NCI-H2171 (cell line): ENCODE results near the gene CLEC20A.

Experiments
- DNase-seq: peaks from one replicate; lab custom pipeline; 2025; lab: John Stamatoyannopoulos, UW

The CLEC20A gene

GRCh38 chr1:178500091-178500770 lies 3.5 kb upstream of the CLEC20A start:
- DNase-seq = no peak

DNA sequence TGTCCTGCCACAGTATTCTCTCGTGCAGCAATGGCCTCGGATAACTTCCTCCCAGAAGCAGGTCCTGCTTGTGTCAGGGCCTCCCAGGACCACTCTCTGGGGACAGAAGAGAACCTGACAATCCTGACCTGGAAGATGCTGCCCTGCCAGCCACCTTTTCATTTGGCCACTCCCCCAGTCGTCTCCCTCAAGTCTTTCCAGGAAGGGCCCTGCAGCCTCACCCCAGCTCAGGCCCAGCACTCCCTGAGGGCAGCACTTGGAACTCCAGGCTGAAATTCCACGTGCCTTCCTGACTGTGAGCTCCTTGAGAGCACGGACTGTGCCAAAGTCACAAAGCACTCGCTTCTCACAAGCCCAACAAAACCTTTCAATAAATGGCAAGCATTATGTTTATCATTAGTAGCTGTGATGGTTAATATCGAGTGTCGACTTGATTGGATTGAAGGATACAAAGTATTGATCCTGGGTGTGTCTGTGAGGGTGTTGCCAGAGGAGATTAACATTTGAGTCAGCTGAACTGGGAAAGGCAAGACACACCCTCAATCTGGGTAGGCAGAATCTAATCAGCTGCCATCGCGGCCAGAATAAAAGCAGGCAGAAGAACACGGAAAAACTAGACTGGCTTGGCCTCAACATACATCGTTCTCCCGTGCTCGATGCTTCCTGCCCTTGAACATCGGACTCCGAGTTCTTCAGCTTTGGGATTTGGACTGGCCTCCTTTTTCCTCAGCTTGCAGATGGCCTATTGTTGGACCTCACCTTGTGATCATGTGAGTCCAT lies 2.3 kb upstream of the CLEC20A start:
- no peak for DNase-seq

DNA sequence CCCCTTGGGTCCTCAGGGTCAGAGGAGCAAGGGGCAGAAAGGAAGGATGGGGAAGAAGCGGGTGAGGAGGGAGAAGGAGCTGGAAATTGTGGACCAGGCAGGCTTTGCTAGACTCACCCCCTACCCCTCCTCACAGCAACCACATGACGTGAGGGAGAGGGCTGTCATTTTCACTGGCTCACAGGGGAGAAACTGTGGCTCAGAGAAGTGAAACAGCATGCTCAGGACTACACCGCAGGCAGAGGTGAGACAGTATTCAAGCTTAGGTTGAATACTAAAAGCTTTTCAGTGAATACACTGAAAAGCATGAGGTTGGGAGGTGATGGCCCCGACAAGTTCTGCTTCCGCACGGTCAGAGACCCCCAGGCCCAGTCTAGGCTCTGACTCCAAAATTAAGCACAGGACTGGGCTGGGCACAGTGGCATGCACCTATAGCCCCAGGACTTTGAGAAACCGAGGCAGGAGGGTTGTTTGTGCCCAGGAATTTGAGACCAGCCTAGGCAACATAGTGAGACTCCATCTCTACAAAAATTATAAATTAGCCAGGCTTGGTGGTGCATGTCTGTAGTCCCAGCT lies 1.2 kb upstream of the CLEC20A start:
- DNase-seq = no peak

- DNase-seq = no peak
These were observed 889 bp downstream of the CLEC20A start for GRCh38 chr1:178495741-178496409.

- no peak for DNase-seq
These were observed 1.6 kb downstream of the CLEC20A start for GRCh38 chr1:178495158-178495557.

- no peak for DNase-seq
These were observed 2.2 kb downstream of the CLEC20A start for GRCh38 chr1:178494569-178494971.

DNA sequence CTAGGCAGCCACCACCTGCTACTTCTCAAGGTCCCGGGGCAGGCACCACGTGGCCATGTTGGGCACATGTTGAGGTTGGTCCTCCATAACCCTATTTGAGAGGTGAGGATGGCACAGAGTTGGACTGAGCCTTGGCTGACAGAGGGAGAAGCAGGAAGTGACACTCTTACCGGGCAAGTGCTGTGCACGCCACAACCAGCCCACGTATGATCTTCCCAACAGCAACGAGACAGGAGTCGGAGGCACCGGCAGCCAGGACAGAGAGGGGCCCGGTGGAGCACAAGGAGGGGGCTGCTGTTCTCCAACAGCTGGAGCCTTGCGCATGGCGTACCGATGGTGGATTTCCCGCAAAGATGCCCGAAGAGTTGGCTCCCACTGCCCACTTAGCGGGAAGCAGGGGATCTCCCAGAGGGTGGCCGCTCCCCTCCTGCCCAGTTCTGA lies 3.4 kb downstream of the CLEC20A start:
- DNase-seq = no peak

- DNase-seq = no peak
These were observed 4.4 kb downstream of the CLEC20A start for GRCh38 chr1:178492341-178492740.

GRCh38 chr1:178491721-178492120 lies 5.0 kb downstream of the CLEC20A start:
- no peak for DNase-seq

DNA sequence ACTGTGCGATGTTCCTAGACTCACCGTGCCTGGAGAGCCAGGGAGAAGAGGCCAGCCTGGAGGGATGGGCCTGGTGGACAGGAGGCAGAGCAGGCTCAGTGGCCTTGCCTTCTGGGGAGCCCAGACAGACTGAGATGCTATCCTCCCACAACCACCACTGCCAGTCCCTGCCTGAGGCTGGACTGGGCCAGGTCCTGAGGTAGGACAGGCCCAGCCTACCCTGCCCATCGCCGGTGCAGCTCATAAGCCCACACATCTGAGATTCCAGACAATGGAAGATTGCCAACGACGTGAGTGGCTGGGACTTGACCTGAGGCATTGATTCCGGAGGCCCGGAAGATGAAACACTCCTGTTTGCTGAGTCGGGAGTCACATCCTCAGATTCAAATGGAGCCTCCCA lies 5.8 kb downstream of the CLEC20A start:
- no peak for DNase-seq

GRCh38 chr1:178490136-178490535 lies 6.6 kb downstream of the CLEC20A start:
- no peak for DNase-seq

DNA sequence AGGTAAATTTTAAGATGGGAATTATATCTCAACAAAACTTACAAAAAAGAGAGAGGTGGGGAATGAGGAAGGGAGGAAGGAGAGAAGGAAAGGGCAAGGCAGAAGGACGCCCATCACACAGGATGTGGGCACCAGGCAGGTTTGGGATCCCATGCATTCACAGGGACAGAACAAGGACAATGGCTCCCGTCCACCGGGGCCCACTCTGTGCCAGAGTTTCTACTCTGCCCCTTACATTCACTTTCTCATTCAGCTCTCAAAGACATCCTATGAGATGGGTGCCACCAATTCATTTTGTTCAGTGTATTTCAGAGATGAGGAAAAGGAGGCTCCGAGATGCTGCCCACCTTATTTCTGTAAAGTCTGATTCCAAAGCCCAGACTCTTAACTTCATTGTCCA lies 7.4 kb downstream of the CLEC20A start:
- DNase-seq = no peak

DNA sequence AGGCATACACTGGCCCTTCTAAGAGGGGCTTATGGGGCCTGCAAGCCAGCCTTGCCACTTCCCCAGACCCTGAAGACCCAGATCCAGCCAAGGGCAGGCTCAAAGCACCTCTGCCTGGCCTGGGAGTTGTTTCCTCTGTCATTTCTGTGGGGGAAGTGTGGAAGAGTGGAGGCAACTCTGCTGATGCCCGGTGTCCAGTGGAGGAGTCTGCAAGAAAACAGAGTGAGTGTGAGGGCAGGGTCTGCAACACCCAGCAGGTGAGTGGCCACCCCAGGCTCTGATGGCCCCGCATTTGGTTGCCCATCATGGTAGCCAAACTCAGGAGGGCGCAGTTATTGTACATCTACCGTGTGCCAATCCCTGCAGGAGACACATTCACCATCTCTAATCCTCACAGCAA lies 8.4 kb downstream of the CLEC20A start:
- DNase-seq = no peak

DNA sequence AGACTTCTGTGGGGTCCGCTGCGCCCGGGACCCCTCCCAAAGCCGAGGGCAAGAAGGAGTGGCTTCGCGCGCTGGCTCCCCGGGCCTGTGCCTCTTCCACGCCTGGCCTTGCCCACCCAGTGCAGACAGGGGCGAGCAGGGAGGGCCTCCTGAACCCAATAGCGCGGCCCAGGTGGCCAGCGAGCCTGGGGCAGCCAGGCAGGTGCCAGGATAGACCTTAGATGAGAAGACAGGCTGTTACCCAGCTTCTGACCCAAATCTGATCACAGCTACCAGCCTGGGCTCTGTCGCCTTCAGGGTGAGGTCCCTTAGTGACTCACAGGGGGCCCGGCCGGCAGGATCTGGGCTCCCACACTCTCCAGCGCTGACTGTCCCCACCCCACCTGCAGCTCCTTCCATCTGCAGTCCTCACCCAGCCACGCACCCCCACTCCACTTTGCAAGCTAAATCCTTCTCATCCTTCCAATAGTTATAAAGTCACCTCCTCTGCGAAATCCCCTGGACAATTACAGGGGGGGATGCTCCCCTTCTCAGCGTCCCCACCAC lies 9.6 kb downstream of the CLEC20A start:
- no peak for DNase-seq

DNA sequence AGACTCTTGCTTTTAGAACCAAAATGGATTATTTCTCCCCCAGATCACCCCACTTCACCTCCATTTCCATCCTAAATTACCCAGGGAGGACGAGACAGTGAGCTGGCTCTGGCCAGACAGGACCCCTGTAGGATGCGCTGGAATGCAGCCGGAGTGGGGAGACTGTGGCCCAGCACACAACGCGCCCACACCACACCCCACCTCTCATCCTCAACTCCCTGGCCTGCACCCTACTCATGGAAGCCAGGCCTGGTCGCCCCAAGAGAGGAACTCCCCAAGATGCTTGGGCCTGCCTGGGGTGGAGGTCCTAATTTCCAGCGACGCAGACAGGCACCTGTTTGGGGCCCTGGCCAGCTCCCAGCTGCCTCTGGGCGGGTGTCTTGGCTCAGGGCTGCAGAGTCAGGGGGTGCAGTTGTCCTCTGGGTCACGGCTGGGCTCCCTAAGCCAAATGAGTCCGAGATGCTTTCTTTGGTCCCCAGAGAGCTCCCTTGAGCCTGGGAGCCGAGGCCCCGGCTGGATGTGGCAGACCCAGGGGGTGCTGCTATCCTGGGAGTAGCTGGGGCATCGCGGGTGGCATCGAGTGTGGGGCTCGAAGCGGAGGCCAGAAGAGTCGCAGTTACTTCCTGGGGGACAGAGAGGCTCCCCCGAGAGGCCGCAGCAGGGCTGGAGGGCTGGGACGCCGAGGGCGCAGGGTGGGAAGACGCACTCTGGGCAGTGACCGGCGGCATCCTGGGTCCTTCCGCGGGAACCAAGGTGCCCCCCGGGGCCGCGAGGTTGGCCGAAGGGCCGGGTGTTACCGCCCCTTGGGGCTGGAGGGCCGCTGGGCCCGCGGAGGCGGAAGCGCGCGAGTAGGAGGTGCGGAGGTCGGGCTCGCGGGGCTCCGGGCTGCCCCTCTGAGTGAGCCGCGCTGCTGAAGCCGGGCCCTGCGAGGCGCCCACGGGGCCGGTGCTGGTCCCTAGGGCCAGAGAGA lies 10.4 kb downstream of the CLEC20A start:
- no peak for DNase-seq

- no peak for DNase-seq
These were observed 11.2 kb downstream of the CLEC20A start for GRCh38 chr1:178485541-178485981.

GRCh38 chr1:178484698-178485225 lies 12.0 kb downstream of the CLEC20A start:
- no peak for DNase-seq

DNA sequence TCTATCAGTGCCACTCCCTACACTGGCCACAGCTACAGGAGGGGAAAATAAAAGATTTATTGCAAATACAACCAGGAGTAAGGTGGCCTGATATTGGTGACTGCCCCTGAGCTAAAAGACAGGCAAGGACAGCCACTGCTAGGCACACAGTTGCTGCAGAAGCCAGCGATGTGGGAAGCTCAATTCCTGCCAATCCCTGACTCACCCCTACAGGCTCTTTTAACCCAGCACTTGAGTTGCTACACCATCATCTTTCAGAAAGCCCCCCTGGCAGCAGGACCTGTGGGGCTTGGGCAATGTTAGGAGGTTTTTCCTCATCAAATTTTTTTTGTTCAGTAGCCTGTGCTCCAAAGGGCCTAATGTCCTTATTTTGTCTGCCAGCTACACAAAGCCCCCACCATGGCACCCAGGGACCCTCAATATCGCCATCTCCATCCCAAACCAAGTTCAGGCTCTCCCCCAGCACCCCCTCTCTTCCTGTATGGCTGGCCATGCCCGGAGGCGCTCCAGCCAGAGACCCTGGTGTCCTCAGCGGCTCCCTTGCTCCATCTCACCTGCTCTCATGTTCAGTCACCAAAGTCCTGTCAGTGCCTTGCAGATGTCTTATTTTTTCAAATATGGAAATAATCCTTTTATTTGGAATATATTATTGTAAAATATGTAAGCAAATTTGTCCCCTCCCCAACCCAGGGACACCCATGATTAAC lies 13.4 kb downstream of the CLEC20A start:
- DNase-seq = no peak

- no peak for DNase-seq
These were observed 18.9 kb downstream of the CLEC20A start for GRCh38 chr1:178477841-178478240.

DNA sequence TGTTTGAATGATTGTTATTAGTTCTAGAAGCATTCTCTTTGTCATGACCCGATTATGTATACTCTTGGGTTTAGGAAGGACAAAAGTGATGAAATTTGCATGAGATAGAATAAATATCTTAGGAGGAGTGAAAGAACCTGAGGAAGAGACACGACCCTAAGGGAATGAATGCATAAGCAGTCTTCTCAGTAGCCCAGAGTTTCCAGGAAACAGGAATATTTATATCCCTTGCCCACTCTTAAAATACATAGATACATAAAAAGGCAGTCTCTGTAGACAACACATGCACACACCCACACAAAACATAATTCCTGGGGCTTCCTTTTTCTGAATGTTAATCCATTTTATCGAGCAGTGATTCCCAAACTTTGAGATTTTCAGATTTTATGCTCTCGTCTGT lies 19.4 kb downstream of the CLEC20A start:
- DNase-seq = no peak
